Endothelial cell of umbilical vein (primary cell): ENCODE measurements around the gene UBE2E2. TPM values are rescaled to one million over a fixed set of nuclear protein-coding genes. Genes with fewer than 3 reads are reported as not detected.

Experiments used
- BruUV-seq: library from RNA; stranded (reverse); fragments of 400-500 nt; replicated peaks from 2 replicates; lab custom pipeline; 2021; lab: Mats Ljungman, UMichigan
- CTCF ChIA-PET: fragments of 300-600, 350-600 bp; sonication (Branson Sonifier 250); formaldehyde crosslinking; loops from one replicate; lab custom pipeline; 2021; ENCODE audit warnings: antibody characterized with exemption, inconsistent platforms; lab: Charles Lee
- POLR2A ChIA-PET: fragments of 300-600, 350-600 bp; sonication (Branson Sonifier 250); formaldehyde crosslinking; loops from one replicate; lab custom pipeline; 2021; ENCODE audit warnings: antibody characterized with exemption, inconsistent platforms; lab: Charles Lee
- DNase-seq: peaks from one replicate; pipeline ENCODE4 v3.0.0-alpha.2; 2011; ENCODE audit warnings: low read depth, low spot score
- FAIRE-seq: peaks from 2 replicates; lab custom pipeline; 2011; peaks lifted over from hg19 to GRCh38; lab: Jason Lieb, UNC
- H2AFZ ChIP-seq: 2 replicates; pipeline ENCODE4 v1.6.0; 2012; ENCODE audit warnings: low read depth, low read length, control low read depth, inconsistent platforms
- H3K27ac ChIP-seq: 2 replicates; pipeline ENCODE4 v1.5.1; 2011; ENCODE audit warnings: low read depth, mild to moderate bottlenecking, control low read depth, low read length, moderate library complexity; ENCODE audit not compliant: insufficient read depth
- H3K27me3 ChIP-seq, 2 experiments: 2 replicates each; pipeline versions ENCODE4 v1.6.0 to v1.6.1; 2011; ENCODE audit warnings: low read length in 2 of 2, mixed read lengths in 1 of 2; ENCODE audit not compliant: control insufficient read depth in 2 of 2, insufficient read depth in 2 of 2
- H3K36me3 ChIP-seq, 2 experiments: 2 replicates in 1 of 2; 3 replicates in 1 of 2; pipeline ENCODE4 v1.5.1; 2011; ENCODE audit warnings: low read length in 2 of 2, mild to moderate bottlenecking in 1 of 2, moderate library complexity in 1 of 2; ENCODE audit not compliant: control insufficient read depth in 2 of 2, insufficient read depth in 2 of 2; ENCODE audit errors: extremely low read depth in 1 of 2
- H3K4me1 ChIP-seq: 3 replicates; pipeline ENCODE4 v1.5.1; 2011; ENCODE audit warnings: mild to moderate bottlenecking, low read length; ENCODE audit not compliant: control insufficient read depth, insufficient read depth; ENCODE audit errors: extremely low read depth
- H3K4me2 ChIP-seq: 2 replicates; pipeline ENCODE4 v1.6.1; 2011; ENCODE audit warnings: low read length, control low read depth, mixed read lengths; ENCODE audit not compliant: insufficient read depth
- H3K4me3 ChIP-seq, 3 experiments: fragments of 200-600 bp in 1 of 3; sonication (generic), shearing (Covaris generic) in 1 of 3; replicated peaks in 1 of 3; 2 replicates each; pipeline ENCODE4 v1.5.1; 2011 to 2016; ENCODE audit warnings: control low read depth in 3 of 3, low read length in 3 of 3, mild to moderate bottlenecking in 2 of 3, inconsistent platforms in 1 of 3, low read depth in 1 of 3, moderate library complexity in 1 of 3; ENCODE audit not compliant: insufficient read depth in 1 of 3
- H3K79me2 ChIP-seq: 2 replicates; pipeline ENCODE4 v1.6.0; 2012; ENCODE audit warnings: low read length, inconsistent platforms; ENCODE audit not compliant: control insufficient read depth, insufficient read depth
- H3K9ac ChIP-seq: replicated peaks from 2 replicates; pipeline ENCODE3; 2011; ENCODE audit warnings: low read length, control low read depth; ENCODE audit not compliant: insufficient read depth; ENCODE audit errors: extremely low read depth
- H3K9me1 ChIP-seq: replicated peaks from 3 replicates; pipeline ENCODE4 v1.6.0; 2011; ENCODE audit warnings: mild to moderate bottlenecking, low read length; ENCODE audit not compliant: control insufficient read depth, insufficient read depth; ENCODE audit errors: extremely low read depth
- H3K9me3 ChIP-seq: replicated peaks from 2 replicates; pipeline ENCODE4 v1.5.1; 2012; ENCODE audit warnings: low read length, inconsistent platforms; ENCODE audit not compliant: control insufficient read depth, insufficient read depth
- H4K20me1 ChIP-seq: replicated peaks from 2 replicates; pipeline ENCODE3; 2011; ENCODE audit warnings: mild to moderate bottlenecking, low read length; ENCODE audit not compliant: control insufficient read depth, insufficient read depth; ENCODE audit errors: extremely low read depth
- CTCF ChIP-seq, 2 donors: IDR thresholded peaks; 1 replicate in 1 of 2; 2 replicates in 1 of 2; pipeline ENCODE4 v1.5.1; 2011; ENCODE audit warnings: low read length in 2 of 2, mild to moderate bottlenecking in 2 of 2, moderate library complexity in 2 of 2, control low read depth in 1 of 2, inconsistent platforms in 1 of 2, low read depth in 1 of 2; ENCODE audit not compliant: insufficient read depth in 1 of 2; ENCODE audit errors: extremely low read depth in 1 of 2
- EZH2 ChIP-seq: IDR thresholded peaks from 2 replicates; pipeline ENCODE4 v1.6.1; 2012; ENCODE audit warnings: borderline replicate concordance, low read depth, mild to moderate bottlenecking, moderate library complexity, low read length, inconsistent platforms; ENCODE audit not compliant: severe bottlenecking
- FOS ChIP-seq: IDR thresholded peaks from 2 replicates; pipeline ENCODE4 v1.6.1; 2011; ENCODE audit warnings: mild to moderate bottlenecking, low read length, moderate library complexity, borderline replicate concordance; ENCODE audit not compliant: insufficient read depth
- GATA2 ChIP-seq: IDR thresholded peaks from 2 replicates; pipeline ENCODE4 v1.7.0; 2011; ENCODE audit warnings: low read depth, mild to moderate bottlenecking, moderate library complexity, mixed read lengths, low read length; ENCODE audit not compliant: insufficient read length, insufficient read depth
- JUN ChIP-seq: IDR thresholded peaks from 2 replicates; pipeline ENCODE4 v1.6.1; 2011; ENCODE audit warnings: borderline replicate concordance, low read depth; ENCODE audit not compliant: insufficient read length, insufficient read depth
- MAX ChIP-seq: IDR thresholded peaks from 2 replicates; pipeline ENCODE4 v1.6.1; 2011; ENCODE audit not compliant: insufficient read depth, insufficient read length
- MYC ChIP-seq: IDR thresholded peaks from one replicate; pipeline ENCODE4 v1.6.1; 2011; ENCODE audit warnings: mild to moderate bottlenecking, low read depth, low read length
- POLR2A ChIP-seq: IDR thresholded peaks from 2 replicates; pipeline ENCODE4 v1.6.1; 2012; ENCODE audit warnings: low read depth, mild to moderate bottlenecking, control low read depth, low read length
- POLR2AphosphoS5 ChIP-seq: IDR thresholded peaks from 2 replicates; pipeline ENCODE4 v1.6.1; 2012; ENCODE audit warnings: low read depth, mild to moderate bottlenecking, control low read depth, low read length, moderate library complexity; ENCODE audit not compliant: insufficient read depth
- dilution Hi-C: fragments of 300-500 bp; cut with MboI; formaldehyde crosslinking; loops from one replicate; pipeline ENCODE4 v1.15.0; 2019; ENCODE audit warnings: low sequenced_read_pairs; ENCODE audit not compliant: extremely low pct_ligation_motif_present
- intact Hi-C: fragments of 100-400 bp; cut with micrococcal nuclease; formaldehyde crosslinking; loops from one replicate; pipeline ENCODE4 v1.10.0; 2022
- polyA plus RNA-seq, 4 experiments: library from polyadenylated mRNA; depleted of rRNA in 3 of 4; stranded (reverse) in 3 of 4; unstranded in 1 of 4; fragments of >200 nt; gene quantifications; 2 replicates each; pipeline versions ENCODE4 v1.2.1 to v1.2.3, GENCODE V29; 2011 to 2012; ENCODE audit warnings: missing spikeins in 1 of 4
- total RNA-seq: library from RNA; stranded (reverse); gene quantifications from 2 replicates; pipeline ENCODE4 v1.2.3, GENCODE V29; 2021

Gene UBE2E2
- total and polyA plus RNA-seq, 2 donors (not counting 3 experiments of a cell fraction or from before 2014, with no cell fraction given) = 37.0 to 45.4 TPM

GRCh38 chr3:23395115-23395514, 192.0 kb downstream of the UBE2E2 start:
- no peaks in the 10 kb centered on the region for H3K36me3 ChIP-seq
- no peak for TF ChIP-seq JUN
- TF ChIP-seq FOS = no peak
- no peak for TF ChIP-seq GATA2
- TF ChIP-seq EZH2 = no peak
- no peak for TF ChIP-seq POLR2A
- no peak for TF ChIP-seq MYC
- no peak for TF ChIP-seq MAX
- no peak for TF ChIP-seq CTCF (IDR thresholded peaks at IDR 0.05; ENCODE audit: extremely low read depth in 1 of 2, insufficient read depth in 1 of 2, low read depth in 1 of 2, low read length in 2 of 2)
- no peak for TF ChIP-seq POLR2AphosphoS5
- CTCF ChIA-PET = no interaction called here
- H3K4me3 ChIP-seq = no peak overlapping the region
- no peaks in the 10 kb centered on the region for H3K9me3 ChIP-seq
- no TSS peak for BruUV-seq
- no peak for DNase-seq
- intact Hi-C loops = no loop called here
- H3K9me1 ChIP-seq = no peaks in the 10 kb centered on the region
- FAIRE-seq = no peak
- H3K27ac ChIP-seq = no peak overlapping the region
- POLR2A ChIA-PET = no interaction called here
- no peak overlapping the region for H3K4me2 ChIP-seq
- H4K20me1 ChIP-seq = no peaks in the 10 kb centered on the region
- no peak overlapping the region for H2AFZ ChIP-seq
- peaks cover 7% of the 10 kb centered on the region for H3K4me1 ChIP-seq
- no peaks in the 10 kb centered on the region for H3K79me2 ChIP-seq
- dilution Hi-C loops = no loop called here
- no peaks in the 10 kb centered on the region for H3K27me3 ChIP-seq
- no peak overlapping the region for H3K9ac ChIP-seq
